B cell (primary cell): ENCODE data around the gene LCN2. TPM values are rescaled to one million over a fixed set of nuclear protein-coding genes. Genes with fewer than 3 reads are reported as not detected.
"Not testable (repeated sequence)": the region's sequence is repeated elsewhere in the genome, so short reads cannot be mapped to it uniquely, and the experiment has no call there.

Source experiments
- ATAC-seq: fragments of 200-7000 bp; cut with Tn5 transposase; one replicate; pipeline ENCODE4 v1.10.0; 2021; ENCODE audit warnings: low read depth, mild to moderate bottlenecking, moderate number of reproducible peaks, moderate library complexity
- CTCF ChIA-PET: fragments of 350-600 bp; sonication (Branson Sonifier 250); formaldehyde crosslinking; loops from one replicate; lab custom pipeline; 2021; ENCODE audit warnings: antibody characterized with exemption, inconsistent platforms; lab: Charles Lee
- POLR2A ChIA-PET: fragments of 350-600 bp; sonication (Branson Sonifier 250); formaldehyde crosslinking; loops from one replicate; lab custom pipeline; 2021; ENCODE audit warnings: antibody characterized with exemption; lab: Charles Lee
- DNase-seq: peaks from one replicate; pipeline ENCODE4 v3.0.0; 2013
- H2AFZ ChIP-seq: 2 replicates; pipeline ENCODE4 v1.6.1; 2012; ENCODE audit warnings: mild to moderate bottlenecking, low read depth, low read length; ENCODE audit not compliant: insufficient read depth, poor library complexity, severe bottlenecking
- H3K27ac ChIP-seq, 2 donors: 1 replicate in 1 of 2; 2 replicates in 1 of 2; pipeline ENCODE4 v1.5.1; 2012 to 2013; ENCODE audit warnings: low read length in 2 of 2, mild to moderate bottlenecking in 2 of 2, moderate library complexity in 1 of 2
- H3K27me3 ChIP-seq, 4 experiments: fragments of 200-600 bp in 1 of 4; sonication (generic) in 1 of 4; replicated peaks in 1 of 4; 1 replicate in 2 of 4; 2 replicates in 2 of 4; pipeline versions ENCODE4 v1.6.1 to v1.7.0; 2013 to 2016; ENCODE audit warnings: low read length in 3 of 4, mild to moderate bottlenecking in 2 of 4, mixed read lengths in 1 of 4, moderate library complexity in 1 of 4; ENCODE audit not compliant: insufficient read depth in 4 of 4, control insufficient read depth in 3 of 4; ENCODE audit errors: control extremely low read depth in 1 of 4
- H3K36me3 ChIP-seq, 2 experiments: replicated peaks in 1 of 2; 1 replicate in 1 of 2; 2 replicates in 1 of 2; pipeline versions ENCODE4 v1.6.1 to v1.7.1; 2013; ENCODE audit warnings: low read length in 1 of 2; ENCODE audit not compliant: insufficient read depth in 2 of 2, control insufficient read depth in 1 of 2; ENCODE audit errors: control extremely low read depth in 1 of 2, extremely low read depth in 1 of 2
- H3K4me1 ChIP-seq, 2 donors: fragments of 200-600 bp in 1 of 2; sonication (generic) in 1 of 2; 1 replicate in 1 of 2; 2 replicates in 1 of 2; pipeline versions ENCODE4 v1.5.1 to v1.6.1; 2013 to 2017; ENCODE audit warnings: low read length in 2 of 2; ENCODE audit not compliant: control insufficient read depth in 2 of 2, insufficient read depth in 2 of 2
- H3K4me2 ChIP-seq: replicated peaks from 2 replicates; pipeline ENCODE3; 2012; ENCODE audit warnings: mild to moderate bottlenecking, low read depth, low read length; ENCODE audit not compliant: poor library complexity, severe bottlenecking
- H3K4me3 ChIP-seq, 5 experiments: fragments of 200-600 bp in 1 of 5; sonication (generic) in 1 of 5; 1 replicate in 3 of 5; 2 replicates in 2 of 5; pipeline versions ENCODE4 v1.5.1 to v1.7.0; 2011 to 2016; ENCODE audit warnings: low read length in 4 of 5, mild to moderate bottlenecking in 4 of 5, low read depth in 2 of 5, control low read depth in 1 of 5, moderate library complexity in 1 of 5; ENCODE audit not compliant: insufficient read depth in 1 of 5; ENCODE audit errors: control extremely low read depth in 1 of 5, extremely low read depth in 1 of 5
- H3K79me2 ChIP-seq: fragments of 200-600 bp; sonication (generic); one replicate; pipeline ENCODE4 v1.6.0; 2016; ENCODE audit warnings: low read length; ENCODE audit not compliant: control insufficient read depth, insufficient read depth
- H3K9ac ChIP-seq: fragments of 200-600 bp; sonication (generic); 2 replicates; pipeline ENCODE4 v1.6.1; 2017; ENCODE audit warnings: mild to moderate bottlenecking, low read length, moderate library complexity
- H3K9me3 ChIP-seq, 3 donors: one replicate each; pipeline versions ENCODE4 v1.6.1 to v1.7.1; 2013; ENCODE audit warnings: low read length in 2 of 3; ENCODE audit not compliant: control insufficient read depth in 2 of 3, insufficient read depth in 1 of 3; ENCODE audit errors: control extremely low read depth in 1 of 3
- H4K20me1 ChIP-seq: 2 replicates; pipeline ENCODE4 v1.6.0; 2012; ENCODE audit warnings: mild to moderate bottlenecking, low read length; ENCODE audit not compliant: insufficient read depth, control insufficient read depth, poor library complexity, severe bottlenecking
- H3K27ac Mint-ChIP-seq: one replicate; pipeline ENCODE4 v1.8.0; 2021; ENCODE audit warnings: mixed read lengths
- H3K27me3 Mint-ChIP-seq: one replicate; pipeline ENCODE4 v1.8.0; 2021; ENCODE audit warnings: mixed read lengths
- H3K4me1 Mint-ChIP-seq: one replicate; pipeline ENCODE4 v1.8.0; 2021; ENCODE audit warnings: mixed read lengths
- H3K4me3 Mint-ChIP-seq: one replicate; pipeline ENCODE4 v1.8.0; 2021; ENCODE audit warnings: mixed read lengths
- H3K9me3 Mint-ChIP-seq: one replicate; pipeline ENCODE4 v1.8.0; 2022; ENCODE audit warnings: mixed read lengths; ENCODE audit not compliant: insufficient read depth
- CTCF ChIP-seq: fragments of 200-600 bp; IDR thresholded peaks from one replicate; pipeline ENCODE4 v1.8.0; 2022; ENCODE audit warnings: antibody characterized with exemption, mild to moderate bottlenecking
- EZH2 ChIP-seq: IDR thresholded peaks from 2 replicates; pipeline ENCODE4 v1.6.1; 2012; ENCODE audit warnings: borderline replicate concordance, low read depth, mild to moderate bottlenecking, moderate library complexity, low read length; ENCODE audit not compliant: insufficient read depth, poor library complexity, severe bottlenecking
- WGBS: methylation state at CpG from one replicate; pipeline ENCODE4 v1.1.5; 2013; ENCODE audit warnings: missing lambda C conversion rate; ENCODE audit not compliant: insufficient coverage; 5-methylcytosine and 5-hydroxymethylcytosine counted together
- intact Hi-C: fragments of 100-400 bp; cut with micrococcal nuclease; formaldehyde crosslinking; loops from one replicate; pipeline ENCODE4 v1.10.0; 2022
- polyA plus RNA-seq: library from polyadenylated mRNA; depleted of rRNA; stranded (reverse); fragments of >200 nt; gene quantifications from 2 replicates; pipeline ENCODE4 v1.2.3, GENCODE V29; 2012
- total RNA-seq, 2 donors: library from RNA; stranded (reverse); fragments of 120-200 nt in 1 of 2; gene quantifications; 1 replicate in 1 of 2; 2 replicates in 1 of 2; pipeline versions ENCODE4 v1.2.3 to v1.2.4, GENCODE V29; 2013 to 2022

Gene LCN2
- total and polyA plus RNA-seq, 2 donors (not counting 1 experiment from before 2014, with no cell fraction given), result not detected

GRCh38 chr9:128180447-128180846, 31.2 kb downstream of the LCN2 start:
- Histone ChIP-seq H4K20me1 (no peaks in the 10 kb centered on the region), H3K27me3 (no peaks in the 10 kb centered on the region), H3K9ac (no peak overlapping the region), H3K9me3 (peaks cover 0 to 10% (median 0%) of the 10 kb centered on the region in 3 donors), H3K4me1 (no peaks in the 10 kb centered on the region), H3K4me2 (no peak overlapping the region), H3K4me3 (no peak overlapping the region), H2AFZ (no peak overlapping the region), H3K79me2 (no peaks in the 10 kb centered on the region), H3K36me3 (peaks cover 0 to 73% of the 10 kb centered on the region in 2 experiments), H3K27ac (no peak overlapping the region)
- 100% methylated on average over 3 of the region's 8 CpGs for WGBS
- POLR2A ChIA-PET, result no interaction called here
- no peaks in the 10 kb centered on the region for H3K27me3 Mint-ChIP-seq
- H3K27ac Mint-ChIP-seq, result no peak overlapping the region
- CTCF ChIA-PET, result interaction anchor here (0.6 kb wide), 1 partner anchor 267 kb away, joined by 4 read pairs; no protein-coding TSS in a partner anchor
- no peak for TF ChIP-seq CTCF
- TF ChIP-seq EZH2, result no peak
- intact Hi-C loops, result no loop called here
- no peaks in the 10 kb centered on the region for H3K9me3 Mint-ChIP-seq
- ATAC-seq (no peak), DNase-seq (no peak)
- no peak overlapping the region for H3K4me3 Mint-ChIP-seq
- no peaks in the 10 kb centered on the region for H3K4me1 Mint-ChIP-seq

GRCh38 chr9:128181480-128181879, 32.2 kb downstream of the LCN2 start:
- peaks cover 0 to 10% (median 0%) of the 10 kb centered on the region in 3 donors for H3K9me3 ChIP-seq
- H2AFZ ChIP-seq, H3K4me3 ChIP-seq, H3K27me3 Mint-ChIP-seq, H3K4me1 Mint-ChIP-seq, DNase-seq, intact Hi-C loops, CTCF ChIA-PET, H3K27me3 ChIP-seq, POLR2A ChIA-PET, H3K27ac Mint-ChIP-seq, H3K4me3 Mint-ChIP-seq, H3K9ac ChIP-seq, H3K79me2 ChIP-seq, H3K9me3 Mint-ChIP-seq, ATAC-seq, H3K4me2 ChIP-seq, H4K20me1 ChIP-seq, H3K27ac ChIP-seq, H3K4me1 ChIP-seq: not testable (repeated sequence)
- H3K36me3 ChIP-seq, result peaks cover 0 to 65% of the 10 kb centered on the region in 2 experiments
- 98% methylated on average over 6 of the region's 12 CpGs for WGBS
